Measurements from ENCODE around the gene LRRC31. TPM values are rescaled to one million over a fixed set of nuclear protein-coding genes. Genes with fewer than 3 reads are reported as not detected.

The LRRC31 gene
- not detected in 5 replicates for total RNA-seq (2022; extraction: Qiagen RNA extraction; ENCODE audit: low read depth)

GRCh38 chr3:169869484-169870220, at the start of gene LRRC31:
Gene LRRC31 (minus strand): TSS chr3:169869935. CDS start chr3:169869807, 128 bp downstream.

DNA sequence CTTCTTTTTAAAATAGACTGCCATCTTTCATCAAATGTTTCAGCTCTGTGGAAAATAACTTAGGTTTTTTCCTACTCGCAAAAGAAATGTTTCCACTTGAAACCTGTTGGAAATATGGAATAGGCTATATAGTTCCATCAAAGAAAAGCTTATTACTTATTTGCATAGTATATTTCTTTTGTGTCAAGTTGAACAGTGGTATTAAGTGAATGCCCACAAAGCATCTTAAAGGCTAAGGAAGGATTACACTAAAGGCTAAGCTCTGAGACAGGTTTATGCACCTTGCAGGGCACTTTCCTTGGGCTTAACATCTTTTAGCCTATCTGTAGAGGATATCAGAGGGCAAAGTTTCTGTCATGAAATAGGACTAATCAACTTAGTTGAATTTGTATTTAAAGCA, 41.5 kb upstream of the LRRC31 start, which contains the start of gene SAMD7:
Gene SAMD7 (plus strand): TSS at position 301 of the 400 bp plus-strand sequence. CDS start 7,927 bp downstream, outside the sequence.

DNA sequence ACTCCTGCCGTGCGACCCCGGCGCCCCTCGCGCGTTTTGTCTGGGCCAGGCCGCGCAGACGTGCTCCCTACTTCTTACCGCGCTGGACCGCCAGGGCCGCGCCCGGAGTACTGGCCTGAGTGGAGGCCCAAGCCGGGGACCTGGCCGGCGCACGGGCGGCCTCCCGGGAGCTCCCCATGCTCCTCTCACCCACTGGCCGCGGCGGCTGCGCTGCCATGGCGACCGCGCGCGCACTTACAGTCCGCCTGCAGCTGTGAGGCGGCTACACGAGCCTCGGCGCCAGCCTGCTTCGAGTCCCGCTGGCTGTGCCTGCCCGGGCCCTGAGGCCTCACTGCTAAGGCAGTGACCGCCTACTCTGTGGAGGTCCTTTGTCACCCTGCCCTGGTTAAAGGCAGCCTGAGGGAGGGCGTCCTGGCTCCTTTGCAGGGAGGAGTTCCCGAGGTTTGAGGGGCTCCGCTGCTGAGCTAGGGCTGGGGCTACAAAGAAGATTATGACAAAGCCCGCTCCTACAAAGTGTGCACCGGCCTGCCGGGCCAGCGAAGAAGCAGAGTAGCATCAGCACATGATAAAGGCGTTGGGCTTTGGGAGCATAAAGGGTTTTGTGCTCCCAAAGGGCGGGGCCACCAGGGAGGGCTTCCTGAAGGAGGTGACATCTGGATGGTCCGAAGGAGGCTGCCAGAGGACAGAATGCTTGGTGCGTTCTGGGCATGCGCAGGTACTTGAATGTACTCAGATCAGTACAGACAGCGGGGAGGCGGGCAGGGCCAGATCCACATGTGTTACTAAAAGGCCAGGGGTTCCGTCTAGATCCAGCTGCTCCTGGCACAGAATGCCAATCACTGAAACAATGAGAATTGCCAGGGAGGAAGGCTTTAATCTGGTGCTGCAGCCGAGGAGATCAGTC, 57.2 kb downstream of the LRRC31 start, which contains the start of the genes LRRC34 and LRRIQ4:
Gene LRRC34 (minus strand): TSS at position 573 of the 904 bp plus-strand sequence. CDS start 356 bp downstream, at position 217.
Gene LRRIQ4 (plus strand): TSS at position 539 of the 904 bp plus-strand sequence. CDS start 9,052 bp downstream, outside the sequence.

Other genes with a start within 250 kb of the LRRC31 start
- gene MECOM, start 206.2 kb downstream of the LRRC31 start, total RNA-seq (2022; extraction: Qiagen RNA extraction; ENCODE audit: low read depth) = 0.02 to 0.12 TPM in 2 of 5 replicates, not detected in the others
- 0.44 TPM in 1 of 5 replicates, not detected in the others for gene TERC, start 104.9 kb downstream of the LRRC31 start, total RNA-seq (2022; extraction: Qiagen RNA extraction; ENCODE audit: low read depth)
- 2.5 to 3.2 TPM (median 2.8 TPM) in 5 replicates for gene ACTRT3, start 100.4 kb downstream of the LRRC31 start, total RNA-seq (2022; extraction: Qiagen RNA extraction; ENCODE audit: low read depth)
- gene MYNN, start 96.5 kb downstream of the LRRC31 start, total RNA-seq (2022; extraction: Qiagen RNA extraction; ENCODE audit: low read depth) = 7.5 to 10.3 TPM (median 9.3 TPM) in 5 replicates
- not detected in 5 replicates for gene LRRIQ4, start 57.1 kb downstream of the LRRC31 start, total RNA-seq (2022; extraction: Qiagen RNA extraction; ENCODE audit: low read depth)
- gene LRRC34, start 57.0 kb downstream of the LRRC31 start, total RNA-seq (2022; extraction: Qiagen RNA extraction; ENCODE audit: low read depth) = not detected in 5 replicates
- gene SAMD7, start 41.6 kb upstream of the LRRC31 start, total RNA-seq (2022; extraction: Qiagen RNA extraction; ENCODE audit: low read depth) = not detected in 5 replicates
- gene SEC62, start 96.9 kb upstream of the LRRC31 start, total RNA-seq (2022; extraction: Qiagen RNA extraction; ENCODE audit: low read depth) = 78.8 to 164 TPM (median 91.3 TPM) in 5 replicates
- 0.73 to 2.2 TPM (median 2.0 TPM) in 5 replicates for gene GPR160, start 168.1 kb upstream of the LRRC31 start, total RNA-seq (2022; extraction: Qiagen RNA extraction; ENCODE audit: low read depth)